Glutamatergic neuron (in vitro differentiated cells): ENCODE measurements around the gene AOC2. TPM values are rescaled to one million over a fixed set of nuclear protein-coding genes. Genes with fewer than 3 reads are reported as not detected.
"Not testable (repeated sequence)": the region's sequence is repeated elsewhere in the genome, so short reads cannot be mapped to it uniquely, and the experiment has no call there.

Experiments
- DNase-seq: peaks from one replicate; pipeline ENCODE4 v3.0.0; 2022
- H3K27ac Mint-ChIP-seq: one replicate; pipeline ENCODE4 v1.8.0; 2020; ENCODE audit warnings: mild to moderate bottlenecking, mixed read lengths, inconsistent platforms; ENCODE audit not compliant: unreplicated experiment
- H3K27me3 Mint-ChIP-seq: one replicate; pipeline ENCODE4 v1.8.0; 2020; ENCODE audit warnings: mild to moderate bottlenecking, moderate library complexity, mixed read lengths, inconsistent platforms; ENCODE audit not compliant: unreplicated experiment
- H3K36me3 Mint-ChIP-seq: one replicate; pipeline ENCODE4 v1.8.0; 2020; ENCODE audit warnings: mild to moderate bottlenecking, mixed read lengths, inconsistent platforms; ENCODE audit not compliant: unreplicated experiment
- H3K4me1 Mint-ChIP-seq: one replicate; pipeline ENCODE4 v1.8.0; 2020; ENCODE audit warnings: mild to moderate bottlenecking, low read depth, mixed read lengths, inconsistent platforms; ENCODE audit not compliant: unreplicated experiment
- H3K4me3 Mint-ChIP-seq: one replicate; pipeline ENCODE4 v1.8.0; 2020; ENCODE audit warnings: mild to moderate bottlenecking, mixed read lengths, inconsistent platforms; ENCODE audit not compliant: unreplicated experiment
- H3K9me3 Mint-ChIP-seq: one replicate; pipeline ENCODE4 v1.8.0; 2020; ENCODE audit warnings: mild to moderate bottlenecking, moderate library complexity, mixed read lengths, inconsistent platforms; ENCODE audit not compliant: unreplicated experiment
- CTCF ChIP-seq: fragments of 200-600 bp; sonication (generic); IDR thresholded peaks from one replicate; pipeline ENCODE4 v1.5.0; 2021; ENCODE audit not compliant: partially characterized antibody, unreplicated experiment
- total RNA-seq: library from RNA; stranded (reverse); fragmentation: NEBNext Ultra II Directional; extraction: Animal tissue kit (Norgen Biotek cat#: 25700); gene quantifications from one replicate; pipeline ENCODE4 v1.2.1, GENCODE V29; 2021; ENCODE audit not compliant: unreplicated experiment

Gene AOC2
- total RNA-seq, 1 donor from 2014 or later: 6.1 TPM

GRCh38 chr17:42883802-42884558, 39.6 kb downstream of the AOC2 start:
- no peak for DNase-seq
- Mint-ChIP-seq H3K4me3 (no peak overlapping the region), H3K27me3 (peaks cover 5% of the 10 kb centered on the region), H3K4me1 (no peaks in the 10 kb centered on the region), H3K27ac (no peak overlapping the region), H3K9me3 (no peaks in the 10 kb centered on the region), H3K36me3 (no peaks in the 10 kb centered on the region)
- no peak for TF ChIP-seq CTCF

DNA sequence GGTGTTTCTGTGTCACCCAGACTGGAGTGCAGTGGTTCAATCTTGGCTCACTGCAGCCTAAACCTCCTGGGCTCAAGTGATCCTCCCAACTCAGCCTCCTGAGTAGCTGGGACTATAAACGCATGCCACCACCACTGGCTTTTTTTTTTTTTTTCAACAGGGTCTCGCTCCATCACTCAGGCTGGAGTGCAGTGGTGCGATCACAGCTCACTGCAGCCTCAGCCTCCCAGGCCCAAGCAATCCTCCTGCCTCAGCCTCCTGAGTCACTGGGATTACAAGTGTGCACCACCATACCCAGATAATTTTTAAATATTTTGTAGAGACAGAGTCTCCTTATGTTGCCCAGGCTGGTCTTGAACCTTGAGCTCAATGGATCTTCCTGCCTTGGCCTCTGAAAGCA, 41.4 kb downstream of the AOC2 start:
- H3K27me3 Mint-ChIP-seq, H3K4me1 Mint-ChIP-seq, DNase-seq, H3K4me3 Mint-ChIP-seq, H3K9me3 Mint-ChIP-seq, H3K36me3 Mint-ChIP-seq, H3K27ac Mint-ChIP-seq: not testable (repeated sequence)

DNA sequence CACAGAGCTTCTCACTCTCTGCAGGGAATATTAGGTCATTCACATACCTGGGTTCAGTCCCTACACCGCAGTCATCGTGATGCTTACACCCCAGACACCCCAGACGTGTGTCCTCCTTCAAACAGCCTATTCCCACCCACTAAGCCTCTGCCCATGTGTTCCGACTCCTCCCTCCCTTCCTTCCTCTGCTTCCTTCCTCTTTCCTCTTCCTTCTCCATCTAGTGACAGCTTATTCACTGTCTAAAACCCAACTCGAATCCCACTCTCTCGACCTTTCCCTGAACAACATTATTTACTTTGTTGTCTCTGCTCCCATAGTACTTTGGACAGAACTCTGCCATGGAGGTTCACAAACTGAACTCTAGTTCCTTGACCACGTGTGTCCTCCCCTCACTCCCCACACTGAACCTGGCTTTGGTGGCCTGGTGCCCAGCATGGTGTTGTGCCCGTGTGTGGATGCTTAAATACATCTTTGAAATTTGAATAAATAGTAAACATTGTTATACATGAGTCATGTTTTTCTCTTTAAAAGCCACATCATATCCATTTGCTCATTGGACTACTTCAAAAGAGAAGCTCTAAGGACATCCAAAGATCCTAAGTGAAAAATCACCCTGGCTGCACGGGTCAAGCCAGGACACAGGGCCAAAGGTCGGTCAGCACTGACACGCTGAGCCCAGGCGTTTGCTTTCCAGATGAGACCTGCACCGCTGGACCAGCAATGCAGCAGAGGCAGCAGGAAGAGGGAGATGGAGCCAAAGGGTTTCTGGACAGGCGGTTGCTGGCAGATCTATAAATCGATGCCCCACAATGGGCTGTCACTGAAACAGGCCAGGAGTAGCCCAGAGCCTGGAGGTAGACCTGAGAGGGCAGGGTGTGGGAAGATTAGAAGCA, 42.1 kb downstream of the AOC2 start:
- Mint-ChIP-seq H3K27ac (no peak overlapping the region), H3K4me3 (no peak overlapping the region), H3K36me3 (no peaks in the 10 kb centered on the region), H3K27me3 (peaks cover 3% of the 10 kb centered on the region), H3K4me1 (no peaks in the 10 kb centered on the region), H3K9me3 (no peaks in the 10 kb centered on the region)
- TF ChIP-seq CTCF: no peak
- DNase-seq: no peak

- no peaks in the 10 kb centered on the region for H3K36me3 Mint-ChIP-seq
- no peak for DNase-seq
- peaks cover 1% of the 10 kb centered on the region for H3K9me3 Mint-ChIP-seq
- H3K4me1 Mint-ChIP-seq: no peaks in the 10 kb centered on the region
- no peaks in the 10 kb centered on the region for H3K27me3 Mint-ChIP-seq
- H3K4me3 Mint-ChIP-seq: no peak overlapping the region
- no peak overlapping the region for H3K27ac Mint-ChIP-seq
- no peak for TF ChIP-seq CTCF
Measured at GRCh38 chr17:42889809-42890208, 45.4 kb downstream of the AOC2 start.

DNA sequence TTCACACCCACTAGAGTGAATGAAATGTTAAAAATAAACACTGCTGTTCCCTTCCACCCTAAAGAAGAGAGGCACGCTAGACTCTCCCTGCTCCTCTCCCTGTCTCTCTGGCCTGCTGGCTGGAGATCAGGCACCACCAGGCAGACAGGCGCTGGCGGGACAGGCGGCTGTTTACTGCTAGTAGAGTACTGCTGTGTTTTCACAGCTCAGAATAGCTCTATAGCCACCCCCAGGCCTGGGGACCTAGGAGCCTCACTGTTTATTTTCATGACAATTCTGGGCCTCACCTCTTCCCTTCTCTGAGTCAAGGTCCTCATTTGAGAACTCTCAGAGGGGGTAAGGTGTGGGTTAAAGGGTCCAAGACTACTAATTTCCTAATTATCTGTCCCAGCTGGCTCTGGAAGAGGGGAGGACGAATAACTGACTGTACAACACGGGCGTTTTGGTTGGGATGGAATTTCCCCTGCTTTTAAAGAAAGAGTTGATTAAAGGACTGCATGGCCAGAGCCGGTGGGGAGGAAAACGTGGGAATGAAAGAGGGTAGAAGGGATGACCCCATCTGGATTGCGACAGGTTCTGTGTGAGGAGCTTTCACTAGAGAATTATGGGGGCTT, 47.3 kb downstream of the AOC2 start:
- H3K9me3 Mint-ChIP-seq: peaks cover 1% of the 10 kb centered on the region
- no peaks in the 10 kb centered on the region for H3K4me1 Mint-ChIP-seq
- no peak overlapping the region for H3K4me3 Mint-ChIP-seq
- no peaks in the 10 kb centered on the region for H3K36me3 Mint-ChIP-seq
- no peak for TF ChIP-seq CTCF
- no peak for DNase-seq
- H3K27me3 Mint-ChIP-seq: no peaks in the 10 kb centered on the region
- H3K27ac Mint-ChIP-seq: no peak overlapping the region
